Umbilical cord (tissue), 2 donors: ENCODE results near the gene ACO2. TPM values are rescaled to one million over a fixed set of nuclear protein-coding genes. Genes with fewer than 3 reads are reported as not detected.

ENCODE experiments used
- DNase-seq: peaks from one replicate; pipeline ENCODE4 v3.0.0-alpha.2; 2015; ENCODE audit warnings: low spot score
- total RNA-seq: library from RNA; depleted of rRNA; stranded (reverse); fragments of >200 nt; gene quantifications from one replicate; pipeline ENCODE4 v1.2.3, GENCODE V29; 2014; ENCODE audit warnings: low replicate concordance; ENCODE audit not compliant: insufficient read depth

Gene ACO2
- total RNA-seq, 1 donor from 2014 or later = 19.7 TPM

GRCh38 chr22:41488596-41489385, 19.9 kb downstream of the ACO2 start:
- DNase-seq = peak; percentile 59

GRCh38 chr22:41491374-41492100, 22.6 kb downstream of the ACO2 start:
- peak; percentile 53 for DNase-seq

- no peak for DNase-seq
Measured at GRCh38 chr22:41498303-41498835, 29.5 kb downstream of the ACO2 start.

- DNase-seq = no peak
Measured at GRCh38 chr22:41499624-41500280, 30.8 kb downstream of the ACO2 start.

- no peak for DNase-seq
Measured at GRCh38 chr22:41500303-41500702, 31.4 kb downstream of the ACO2 start.

- no peak for DNase-seq
Measured at GRCh38 chr22:41501209-41501608, 32.3 kb downstream of the ACO2 start.

GRCh38 chr22:41504397-41504796, 35.5 kb downstream of the ACO2 start:
- DNase-seq = no peak

- DNase-seq = no peak
Measured at GRCh38 chr22:41504816-41505215, 35.9 kb downstream of the ACO2 start.

GRCh38 chr22:41505511-41506220, 36.7 kb downstream of the ACO2 start:
- no peak for DNase-seq

GRCh38 chr22:41507330-41508063, 38.6 kb downstream of the ACO2 start:
- no peak for DNase-seq

GRCh38 chr22:41508770-41509170, 39.9 kb downstream of the ACO2 start:
- no peak for DNase-seq

- DNase-seq = no peak
Measured at GRCh38 chr22:41511521-41511968, 42.6 kb downstream of the ACO2 start.

- peak; percentile 87 for DNase-seq
Measured at GRCh38 chr22:41512421-41513194, 43.7 kb downstream of the ACO2 start.

- DNase-seq = no peak
Measured at GRCh38 chr22:41513391-41513790, 44.5 kb downstream of the ACO2 start.

GRCh38 chr22:41516462-41516861, 47.5 kb downstream of the ACO2 start:
- no peak for DNase-seq

GRCh38 chr22:41517172-41518047, 48.5 kb downstream of the ACO2 start:
- DNase-seq = peak; percentile 64

- DNase-seq = no peak
Measured at GRCh38 chr22:41518048-41518347, 49.1 kb downstream of the ACO2 start.

- DNase-seq = no peak
Measured at GRCh38 chr22:41521126-41521525, 52.2 kb downstream of the ACO2 start.

GRCh38 chr22:41522813-41523212, 53.9 kb downstream of the ACO2 start:
- DNase-seq = no peak
